Stimulated activated CD4-positive, alpha-beta T cell treated with anti-CD3 and anti-CD28 coated beads, Interleukin-15, amount 100 ng/mL, for 24 hours (primary cell): ENCODE results near the gene FSHB.
"Not testable (repeated sequence)": the region's sequence is repeated elsewhere in the genome, so short reads cannot be mapped to it uniquely, and the experiment has no call there.

Experiments used
- DNase-seq: peaks from one replicate; pipeline ENCODE4 v3.0.0-alpha.2; 2020

Gene FSHB

DNA sequence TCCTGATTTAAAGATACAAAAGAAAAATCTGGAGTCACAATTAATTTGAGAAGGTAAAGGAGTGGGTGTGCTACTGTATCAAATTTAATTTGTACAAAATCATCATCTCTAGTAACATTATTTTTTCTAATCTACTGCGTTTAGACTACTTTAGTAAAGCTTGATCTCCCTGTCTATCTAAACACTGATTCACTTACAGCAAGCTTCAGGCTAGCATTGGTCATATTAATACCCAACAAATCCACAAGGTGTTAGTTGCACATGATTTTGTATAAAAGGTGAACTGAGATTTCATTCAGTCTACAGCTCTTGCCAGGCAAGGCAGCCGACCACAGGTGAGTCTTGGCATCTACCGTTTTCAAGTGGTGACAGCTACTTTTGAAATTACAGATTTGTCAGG, at the start of gene FSHB:
FSHB (plus strand) TSS at position 301 of the 400 bp plus-strand sequence. CDS start 889 bp downstream, outside the sequence.
- no peak for DNase-seq

DNA sequence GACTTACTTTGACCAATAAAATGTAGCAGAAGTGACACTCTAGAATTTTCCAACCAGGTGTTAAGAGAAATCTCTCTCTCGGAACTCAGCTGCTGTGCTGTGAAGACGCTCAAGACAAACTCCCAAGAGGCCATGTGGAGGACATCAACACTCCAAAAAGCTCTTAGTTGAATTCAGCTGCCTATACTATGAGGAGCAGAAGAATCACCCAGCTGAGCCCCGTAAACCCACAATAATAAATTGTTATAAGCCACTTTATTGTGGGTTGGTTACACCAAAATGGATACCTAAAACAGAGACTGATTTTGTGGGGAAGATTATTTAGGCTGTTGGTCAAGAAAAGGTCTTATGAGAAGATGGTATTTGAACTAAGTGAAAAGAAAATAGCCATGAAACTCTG, 44.1 kb upstream of the FSHB start:
- no peak for DNase-seq

DNA sequence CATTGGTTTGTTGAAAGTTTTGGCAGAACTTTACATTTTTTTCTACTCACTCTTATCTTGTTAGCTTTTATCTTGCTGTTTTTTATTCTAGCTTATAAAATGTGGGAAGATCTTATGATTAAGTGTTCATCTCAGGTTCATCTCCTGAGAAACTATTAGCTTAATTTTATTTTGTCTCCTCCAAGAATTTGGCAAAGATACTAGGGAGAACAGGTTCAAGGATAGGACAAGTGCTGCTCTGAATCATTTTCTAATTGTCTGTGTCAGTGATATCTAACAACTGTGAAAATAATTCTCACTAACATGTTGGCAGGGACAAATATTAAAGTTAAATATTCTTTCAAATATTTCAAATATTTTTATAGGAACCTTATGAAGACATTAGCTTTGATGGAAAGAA, 38.2 kb upstream of the FSHB start:
- DNase-seq, result no peak

DNA sequence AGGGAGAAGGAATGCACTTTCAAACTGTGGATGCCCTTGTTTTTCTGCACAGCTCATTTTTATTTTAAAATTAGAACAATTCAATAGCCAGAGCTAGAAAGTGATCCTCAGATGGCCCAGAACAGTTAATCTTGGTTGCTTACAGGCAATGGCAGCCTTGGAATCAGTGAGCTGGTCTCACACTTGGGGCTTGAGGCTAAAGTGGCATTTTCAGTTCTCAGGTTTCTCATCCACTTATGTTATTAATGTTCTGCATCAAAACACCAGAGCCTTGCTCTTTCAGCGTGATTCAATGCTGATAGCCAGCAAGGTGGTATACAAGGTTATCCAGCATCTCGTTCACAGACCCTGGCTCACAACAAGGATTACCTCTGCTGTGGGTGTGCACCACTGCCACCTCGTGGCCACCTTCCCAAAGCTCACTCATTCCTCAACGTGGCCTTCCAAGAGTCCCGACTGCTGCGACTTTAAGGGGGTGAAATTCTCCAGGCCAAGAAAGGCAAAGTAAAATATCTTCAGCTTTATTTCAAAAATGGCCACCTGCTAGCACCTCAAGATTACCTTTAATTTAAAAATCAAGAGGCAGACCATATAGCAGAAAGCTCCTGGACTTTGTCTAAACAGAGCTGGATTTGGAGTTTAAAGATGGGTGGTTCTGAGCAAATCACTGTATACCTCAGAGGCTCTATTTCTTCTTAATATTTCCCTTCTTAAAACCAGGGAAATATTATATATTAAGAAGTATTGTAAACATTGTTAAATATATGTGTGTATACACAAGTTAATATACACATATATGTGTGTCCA, 34.2 kb upstream of the FSHB start:
- peak; percentile 63 for DNase-seq

DNA sequence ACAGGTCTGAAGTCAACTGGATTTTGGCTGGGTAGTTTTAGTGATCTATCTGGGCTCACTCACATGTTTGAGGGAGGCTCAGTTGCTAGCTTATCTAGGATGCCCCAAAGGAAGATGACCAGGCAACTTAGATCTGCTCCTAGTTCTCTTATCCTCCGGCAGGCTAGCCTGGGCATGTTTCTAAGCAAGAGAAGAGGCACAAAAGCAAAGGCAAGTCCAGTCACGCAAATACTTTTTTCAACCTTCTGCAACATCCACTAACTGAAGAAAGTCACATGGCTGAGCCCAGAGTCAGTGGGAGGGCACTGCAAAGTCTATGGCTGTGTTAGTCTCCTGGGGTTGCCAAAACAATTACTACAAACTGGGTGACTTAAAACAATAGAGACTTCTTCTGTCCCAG, 32.9 kb upstream of the FSHB start:
- DNase-seq, result no peak

DNA sequence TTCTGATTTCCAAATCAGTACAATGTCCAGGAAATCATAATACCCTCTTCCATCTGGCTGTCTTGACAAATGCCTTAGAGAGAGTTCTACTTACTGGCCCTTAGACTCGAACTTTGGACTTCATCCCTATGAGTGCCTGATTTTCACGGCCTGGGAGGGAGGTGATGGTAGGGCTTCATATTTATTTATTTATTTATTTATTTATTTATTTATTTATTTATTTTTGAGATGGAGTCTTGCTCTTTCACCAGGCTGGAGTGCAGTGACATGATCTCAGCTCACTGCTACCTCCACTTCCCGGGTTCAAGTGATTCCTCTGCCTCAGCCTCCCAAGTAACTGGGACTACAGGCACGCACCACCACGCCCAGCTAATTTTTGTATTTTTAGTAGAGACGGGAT, 27.8 kb upstream of the FSHB start:
- DNase-seq, result not testable (repeated sequence)

DNA sequence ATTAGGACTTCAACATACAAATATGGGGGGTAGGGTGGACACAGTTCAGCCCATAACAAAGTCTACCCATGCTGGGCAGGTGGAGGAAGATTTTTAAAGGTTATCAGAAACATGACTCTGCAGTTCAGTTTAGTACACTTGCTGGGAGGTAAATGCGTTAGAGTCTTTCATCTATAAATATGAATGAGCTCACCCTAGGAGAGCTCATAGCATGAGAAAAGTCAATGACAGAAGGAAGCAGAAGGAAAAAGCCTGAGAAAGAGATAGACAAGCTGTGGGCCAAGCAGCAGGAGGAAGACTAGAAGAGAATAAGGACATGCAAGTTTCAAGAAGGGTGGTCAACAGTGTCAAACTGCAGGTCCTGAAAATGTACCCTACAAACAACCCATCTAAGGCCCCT, 27.0 kb upstream of the FSHB start:
- DNase-seq, result no peak

DNA sequence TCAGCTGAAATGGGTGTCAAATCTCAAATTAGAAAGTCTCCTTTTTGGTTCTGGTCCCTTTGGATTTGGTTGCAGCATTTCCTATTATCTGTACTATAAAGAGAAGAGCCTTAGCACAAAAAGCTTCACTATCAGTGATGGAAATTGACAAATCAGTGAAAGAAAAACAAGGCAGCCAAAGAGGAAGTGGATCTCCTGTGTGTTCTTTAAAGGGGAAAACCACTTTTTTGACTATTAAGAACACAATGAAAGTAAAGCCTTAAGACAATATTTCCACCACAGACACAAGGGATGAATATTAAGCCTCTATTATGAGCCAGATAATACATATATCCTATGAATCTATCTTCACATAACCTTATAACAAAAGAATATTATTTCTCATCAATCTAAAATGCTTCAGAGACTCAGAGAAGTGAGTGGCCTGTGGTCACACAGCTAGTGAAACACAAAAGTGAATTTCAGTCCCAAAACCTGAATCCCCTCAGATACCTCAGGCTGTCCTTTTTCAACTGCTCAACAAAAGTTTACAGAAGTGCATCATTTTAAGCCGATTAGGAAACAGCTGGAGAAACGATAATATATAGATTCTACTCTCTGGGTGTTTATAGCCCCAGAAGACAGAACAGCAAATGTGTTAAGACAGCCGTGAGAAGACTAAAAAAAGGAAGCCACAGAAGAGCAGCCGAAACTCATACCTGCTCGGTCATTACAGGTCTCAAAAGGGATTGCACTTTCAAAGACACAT, 24.4 kb upstream of the FSHB start:
- DNase-seq, result no peak

DNA sequence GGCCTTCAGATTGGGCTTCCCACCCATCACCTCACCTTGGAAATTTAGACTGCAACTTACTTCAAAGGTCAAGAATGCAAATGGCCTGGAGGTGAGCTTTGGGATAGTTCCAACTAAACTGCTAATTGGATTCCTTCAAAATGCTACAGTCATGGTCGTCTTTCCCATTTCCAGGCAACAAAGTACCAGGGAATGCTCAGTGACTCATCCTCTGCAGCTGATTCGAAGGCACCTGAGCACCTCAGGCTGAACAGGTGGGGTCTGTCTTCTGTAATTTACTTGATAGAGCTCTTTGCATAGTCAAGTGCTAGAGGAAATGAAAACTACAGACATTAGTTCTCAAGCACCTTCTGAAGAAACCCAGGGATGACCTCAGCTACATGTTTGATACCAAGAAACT, 20.5 kb upstream of the FSHB start:
- DNase-seq, result no peak

DNA sequence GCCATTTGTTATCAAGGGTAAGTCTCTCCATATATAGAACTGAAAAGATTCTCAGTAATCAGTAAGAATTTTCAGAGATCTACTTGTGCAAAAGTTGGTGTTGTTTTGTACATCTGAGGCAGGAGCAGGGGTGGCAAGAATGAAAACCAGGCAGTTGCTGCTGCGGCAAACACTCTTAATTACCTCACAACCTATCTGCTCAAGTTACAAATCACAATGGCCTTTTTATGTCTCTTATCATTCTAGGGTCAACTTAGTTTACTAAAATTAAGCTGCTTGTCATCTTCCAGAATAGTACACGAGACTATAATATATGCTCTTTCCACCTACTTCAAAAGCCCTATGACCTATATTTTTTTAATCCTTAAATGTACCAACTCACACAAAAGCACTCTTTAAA, 14.3 kb upstream of the FSHB start:
- no peak for DNase-seq

DNA sequence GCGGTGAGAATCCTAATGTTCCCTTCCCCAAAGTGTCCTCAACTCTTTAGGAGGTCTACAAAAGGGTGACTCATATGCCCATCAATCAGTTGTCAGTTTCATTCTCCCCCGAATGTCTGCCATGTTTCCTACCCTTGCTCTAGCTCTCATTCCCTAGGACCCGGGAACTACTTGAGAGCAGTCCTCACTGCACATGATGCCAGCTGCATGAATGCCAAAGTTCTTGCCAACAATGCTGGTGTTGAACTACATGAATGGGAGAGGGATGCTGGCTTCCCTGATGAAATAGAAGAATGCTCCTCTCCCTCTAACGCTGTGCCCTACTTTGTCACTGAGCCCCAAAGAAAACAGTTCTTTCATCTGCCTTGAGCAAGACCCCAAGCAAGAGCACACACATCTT, 12.5 kb upstream of the FSHB start:
- no peak for DNase-seq

DNA sequence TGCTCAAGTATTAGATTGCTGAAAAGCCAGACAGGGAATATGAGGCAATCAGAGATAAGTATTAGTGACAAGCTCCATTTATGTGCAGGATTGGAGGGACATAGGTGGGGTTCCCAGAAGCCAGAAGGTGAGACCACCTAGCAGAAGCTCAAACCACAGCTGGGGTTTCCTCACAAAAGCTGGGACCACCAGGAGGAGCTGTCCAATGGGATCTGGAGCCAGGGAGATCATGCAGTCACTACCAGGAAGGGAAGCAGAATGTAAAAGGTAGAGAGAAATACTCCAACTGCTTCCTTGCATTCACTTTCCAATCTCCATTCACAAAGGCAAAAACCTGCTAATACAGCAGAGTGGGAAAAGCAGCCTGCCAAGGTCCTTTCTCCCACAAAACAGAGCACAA, 5.2 kb upstream of the FSHB start:
- DNase-seq, result no peak

DNA sequence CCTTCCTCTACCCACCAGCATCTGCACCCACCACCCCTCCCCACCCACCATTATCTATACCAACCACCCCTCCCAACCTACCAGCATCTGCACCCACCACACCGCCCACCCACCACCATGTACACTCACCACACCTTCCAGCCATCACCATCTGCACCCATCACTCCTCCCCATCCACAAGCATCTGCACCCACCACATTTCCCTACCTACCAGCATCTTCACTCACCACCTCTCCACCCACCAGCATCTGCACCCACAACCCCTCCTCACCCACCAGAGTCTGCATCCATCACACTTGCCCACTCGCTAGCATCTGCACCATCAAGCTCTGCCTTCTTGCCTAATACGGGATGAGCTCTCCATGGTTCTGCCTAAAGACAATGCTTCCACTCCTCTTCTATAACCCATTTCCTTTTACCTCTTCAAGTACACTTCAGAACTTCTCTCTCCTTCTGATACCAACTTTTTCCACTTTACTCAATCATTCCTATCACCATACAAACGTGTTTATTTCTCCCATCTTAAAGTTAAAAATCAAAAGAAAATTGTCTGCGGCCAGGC, 2.4 kb upstream of the FSHB start:
- DNase-seq, result no peak

DNA sequence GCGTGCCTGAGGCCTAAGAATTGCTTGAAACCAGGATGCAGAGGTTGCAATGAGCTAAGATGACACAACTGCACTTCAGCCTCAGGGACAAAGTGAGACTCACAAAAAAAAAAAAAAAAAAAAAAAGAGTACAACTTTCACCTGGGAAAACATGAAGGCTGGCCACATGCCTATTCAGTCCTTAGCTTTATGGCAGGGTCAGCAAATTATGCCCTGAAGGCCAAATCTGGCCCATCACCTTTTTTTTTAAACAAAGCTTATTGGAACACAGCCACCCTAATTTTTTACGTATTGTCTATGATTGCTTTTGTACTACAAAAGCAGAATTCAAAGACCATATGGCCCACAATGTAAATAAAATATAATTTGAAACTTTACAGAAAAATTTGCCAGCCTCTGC, 8.2 kb downstream of the FSHB start:
- DNase-seq, result no peak

DNA sequence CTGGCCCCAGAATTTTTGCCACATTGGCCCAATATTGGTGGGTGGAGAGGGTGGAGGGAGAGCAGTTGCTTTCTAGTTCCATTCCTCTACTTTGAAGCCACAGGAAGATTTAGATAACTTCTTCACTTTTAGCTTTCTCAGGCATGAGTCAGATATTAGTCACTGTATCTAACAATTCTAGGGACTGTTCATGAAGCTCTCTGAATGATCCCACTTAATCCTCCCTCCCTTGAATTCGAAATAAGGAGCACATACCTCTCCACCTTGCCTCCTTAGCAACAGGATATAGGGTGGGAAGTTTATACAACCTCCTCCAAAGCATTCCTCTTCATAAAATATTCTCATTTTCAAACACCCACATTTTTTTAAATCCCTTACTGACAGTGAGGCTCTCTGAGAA, 13.5 kb downstream of the FSHB start:
- no peak for DNase-seq

DNA sequence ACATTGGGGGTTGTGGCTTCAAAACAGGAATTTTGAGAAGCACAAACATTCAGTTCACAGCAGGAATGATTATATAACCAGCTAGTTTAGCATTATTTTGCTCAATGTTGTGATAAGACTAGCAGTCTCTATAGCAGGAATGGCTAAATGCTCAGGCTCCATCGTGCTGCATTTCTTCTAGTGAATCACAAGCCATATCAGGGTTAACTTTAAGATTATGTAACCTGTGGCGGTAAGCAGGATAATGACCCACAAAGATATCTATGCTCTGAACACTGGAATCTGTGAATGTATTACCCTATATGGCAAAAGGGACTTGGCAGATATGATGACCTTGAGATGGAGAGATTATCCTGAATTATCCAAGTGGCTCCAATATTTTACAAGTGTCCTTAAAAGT, 14.8 kb downstream of the FSHB start:
- no peak for DNase-seq

DNA sequence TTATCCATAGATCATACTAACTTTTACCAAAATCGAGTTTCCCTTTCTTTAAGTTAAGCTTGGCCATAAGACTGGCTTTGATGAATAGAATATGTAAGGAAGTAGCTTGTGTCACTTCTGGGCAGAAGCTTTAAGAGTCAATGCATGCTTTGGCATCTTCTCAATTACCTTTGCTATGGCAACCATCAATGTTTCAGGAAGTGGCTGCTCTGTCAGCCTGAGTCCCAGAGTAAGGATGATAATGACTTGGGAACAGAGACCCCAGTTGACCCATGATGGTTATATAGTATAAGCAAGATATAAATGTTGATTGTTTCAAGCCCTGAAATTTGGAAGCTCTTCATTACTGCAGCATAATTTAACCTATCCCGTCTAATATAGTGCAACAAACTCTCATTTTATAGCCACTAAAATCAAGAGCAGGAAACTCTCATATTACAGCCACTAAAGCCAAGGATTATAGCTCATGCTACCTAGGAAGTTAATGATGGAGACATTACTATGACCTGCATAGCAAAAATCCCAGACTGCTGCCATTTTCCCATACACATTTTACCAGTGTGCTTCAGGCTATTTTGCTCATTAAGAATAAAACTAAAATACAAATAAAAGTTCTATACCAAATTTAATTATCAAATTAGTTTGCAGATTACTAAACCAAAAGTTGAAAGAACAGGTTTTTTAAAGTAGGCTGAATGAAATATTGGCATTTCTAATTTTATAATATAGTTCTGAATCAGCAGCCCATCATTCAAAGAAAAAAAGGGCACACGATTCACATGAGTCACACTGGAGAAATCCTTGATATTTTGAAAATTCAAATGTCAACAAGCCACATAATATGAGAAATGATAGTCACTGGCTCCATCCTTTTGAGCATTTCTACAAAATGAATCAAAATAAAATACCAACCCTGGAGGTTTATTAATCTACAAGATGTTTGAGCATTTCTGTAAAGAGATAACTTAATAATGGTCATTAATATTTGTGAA, 23.8 kb downstream of the FSHB start:
- no peak for DNase-seq

DNA sequence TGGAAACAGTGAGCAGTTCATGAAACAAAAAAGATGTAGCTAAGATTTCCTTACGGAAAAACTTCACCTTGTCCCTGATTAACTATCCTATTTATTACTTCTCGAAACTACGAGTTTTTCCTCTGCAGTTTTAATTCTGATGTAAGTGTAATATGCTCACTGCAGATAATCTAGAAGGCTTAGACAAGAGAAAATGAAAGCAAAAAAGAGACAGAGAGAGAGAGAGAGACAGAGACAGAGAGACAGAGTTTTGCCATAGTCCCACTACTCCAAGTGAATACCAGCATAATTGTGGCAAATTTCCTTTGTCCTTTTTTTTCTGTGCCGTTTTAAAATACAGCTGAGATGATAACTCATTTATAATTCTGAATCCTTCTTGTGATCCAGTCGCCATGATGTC, 24.8 kb downstream of the FSHB start:
- DNase-seq, result no peak

DNA sequence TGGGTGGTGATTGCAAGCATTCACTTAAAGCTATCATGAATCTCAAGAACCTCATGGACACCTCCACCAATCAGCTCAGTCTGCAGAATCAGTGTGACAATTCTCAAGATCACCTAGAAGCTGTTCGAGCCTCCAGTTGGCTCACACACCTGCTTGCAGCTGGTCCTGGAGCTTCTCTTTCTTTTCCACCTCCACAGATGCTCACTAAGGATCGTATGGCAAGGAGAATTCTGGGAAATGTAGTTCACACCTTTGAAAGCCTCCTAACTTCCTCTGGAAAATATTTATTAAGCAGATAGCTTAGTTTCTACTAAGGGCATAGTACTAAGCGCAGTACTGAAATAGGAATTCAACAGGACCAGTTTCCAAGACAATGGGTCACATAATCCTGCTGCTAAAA, 26.2 kb downstream of the FSHB start:
- DNase-seq, result no peak

DNA sequence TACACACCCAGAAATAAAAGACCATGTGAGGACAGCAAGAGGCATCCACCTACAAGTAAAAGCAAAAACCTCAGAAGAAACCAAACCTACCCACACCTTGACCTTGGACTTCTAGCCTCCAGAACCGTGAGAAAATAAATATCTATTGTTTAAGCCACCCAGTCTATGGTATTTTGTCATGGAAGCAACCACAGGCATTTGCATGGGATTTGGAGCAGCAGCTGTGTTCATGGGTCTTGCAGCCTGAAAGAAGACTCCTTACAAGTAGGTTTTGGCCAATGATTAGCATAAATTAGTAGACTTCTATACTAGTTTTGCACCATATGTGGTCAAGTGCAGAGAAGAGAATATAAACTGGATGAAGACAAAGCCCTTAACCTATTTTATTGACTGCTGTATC, 27.9 kb downstream of the FSHB start:
- DNase-seq, result no peak

DNA sequence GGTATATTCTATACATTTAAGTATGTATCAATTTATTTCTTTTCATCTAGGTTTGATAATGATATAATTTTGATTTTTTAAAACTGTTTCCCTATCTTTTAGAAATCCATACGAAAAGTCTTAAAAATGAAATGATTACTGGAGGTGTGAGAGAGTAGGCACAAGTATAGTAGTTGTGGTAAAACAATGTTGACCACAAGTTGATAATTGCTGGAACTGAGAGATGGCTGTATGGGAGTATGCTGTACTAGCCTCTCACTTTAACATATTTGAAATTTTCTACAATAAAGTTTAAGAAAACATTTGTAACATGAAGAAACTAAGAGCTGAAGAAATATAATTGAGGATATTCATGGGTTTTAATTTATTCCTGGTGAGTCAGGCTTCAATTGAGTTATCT, 30.0 kb downstream of the FSHB start:
- DNase-seq, result no peak

DNA sequence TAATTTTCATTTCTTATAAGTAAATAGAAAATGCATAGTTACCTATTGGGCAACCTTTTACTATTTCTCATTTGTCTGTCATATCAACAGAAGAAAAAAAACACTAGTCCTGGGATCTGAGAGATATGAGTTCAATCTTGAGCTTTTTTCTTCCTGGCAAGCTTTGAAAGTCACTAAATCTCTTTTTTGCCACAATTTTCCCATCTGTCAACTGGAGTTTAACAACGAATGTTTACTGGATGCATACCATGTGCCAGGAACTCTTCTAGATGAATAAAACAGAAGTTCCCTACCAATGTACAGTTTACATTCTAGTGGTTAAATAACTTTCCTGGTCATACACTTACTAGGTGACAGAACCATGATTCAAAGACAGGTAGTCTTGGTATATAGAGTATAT, 31.0 kb downstream of the FSHB start:
- DNase-seq, result no peak

DNA sequence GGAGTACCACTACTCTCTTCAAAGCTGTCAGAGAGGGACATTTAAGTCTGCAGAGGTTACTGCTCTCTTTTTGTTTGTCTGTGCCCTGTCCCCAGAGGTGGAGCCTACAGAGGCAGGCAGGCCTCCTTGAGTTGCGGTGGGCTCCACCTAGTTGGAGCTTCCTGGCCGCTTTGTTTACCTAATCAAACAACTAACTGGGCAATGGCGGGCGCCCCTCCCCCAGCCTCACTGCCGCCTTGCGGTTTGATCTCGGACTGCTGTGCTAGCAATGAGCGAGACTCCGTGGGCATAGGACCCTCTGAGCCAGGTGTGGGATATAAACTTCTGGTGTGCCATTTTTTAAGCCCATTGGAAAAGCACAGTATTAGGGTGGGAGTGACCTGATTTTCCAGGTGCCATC, 37.8 kb downstream of the FSHB start:
- not testable (repeated sequence) for DNase-seq
